SK-N-SH (cell line): ENCODE data around the gene FAM151B. TPM values are rescaled to one million over a fixed set of nuclear protein-coding genes. Genes with fewer than 3 reads are reported as not detected.

Experiments
- CTCF ChIA-PET: fragments of 300-600, 350-600 bp; formaldehyde crosslinking; extraction: SDS; loops from one replicate; lab custom pipeline; 2021; lab: Yijun Ruan, JAX
- POLR2A ChIA-PET: fragments of 350-600 bp; sonication (Branson Sonifier 250); formaldehyde crosslinking; extraction: SDS; loops from one replicate; lab custom pipeline; 2020; ENCODE audit warnings: antibody characterized with exemption, inconsistent platforms; lab: Yijun Ruan, JAX
- DNase-seq: peaks from one replicate; pipeline ENCODE4 v3.0.0; 2012
- H2AFZ ChIP-seq: fragments of 200-600 bp; sonication (generic); 2 replicates; pipeline ENCODE4 v1.8.1; 2016; ENCODE audit warnings: antibody characterized with exemption, mild to moderate bottlenecking, low read depth
- H3F3A ChIP-seq: fragments of 200-600 bp; sonication (generic); replicated peaks from 2 replicates; pipeline ENCODE3; 2016; ENCODE audit warnings: antibody characterized with exemption, mild to moderate bottlenecking; ENCODE audit not compliant: insufficient read depth
- H3K27ac ChIP-seq, 2 experiments: fragments of 200-500 bp in 1 of 2; fragments of 200-600 bp in 1 of 2; sonication (Bioruptor generic) in 1 of 2; sonication (generic), shearing (Covaris generic) in 1 of 2; 2 replicates each; pipeline versions ENCODE4 v1.5.1 to v1.6.1; 2014 to 2016; ENCODE audit warnings: low read depth in 2 of 2, inconsistent platforms in 1 of 2, low read length in 1 of 2, mild to moderate bottlenecking in 1 of 2, mixed read lengths in 1 of 2
- H3K27me3 ChIP-seq: fragments of 200-600 bp; sonication (generic), shearing (Covaris generic); 2 replicates; pipeline ENCODE4 v1.6.1; 2016; ENCODE audit warnings: mixed run types; ENCODE audit not compliant: insufficient read depth
- H3K36me3 ChIP-seq, 2 experiments: fragments of 200-500 bp in 1 of 2; fragments of 200-600 bp in 1 of 2; sonication (Bioruptor generic) in 1 of 2; sonication (generic) in 1 of 2; replicated peaks in 1 of 2; 2 replicates each; pipeline versions ENCODE3 to v1.5.1; 2014 to 2016; ENCODE audit warnings: low read length in 1 of 2, mild to moderate bottlenecking in 1 of 2; ENCODE audit not compliant: insufficient read depth in 2 of 2, control insufficient read depth in 1 of 2
- H3K4me1 ChIP-seq, 2 experiments: fragments of 200-500 bp in 1 of 2; fragments of 200-600 bp in 1 of 2; sonication (Bioruptor generic) in 1 of 2; sonication (generic), shearing (Covaris generic) in 1 of 2; 2 replicates each; pipeline versions ENCODE4 v1.5.1 to v1.6.1; 2014 to 2016; ENCODE audit warnings: low read depth in 1 of 2, low read length in 1 of 2, mixed run types in 1 of 2; ENCODE audit not compliant: insufficient read depth in 2 of 2, control insufficient read depth in 1 of 2
- H3K4me2 ChIP-seq: fragments of 200-600 bp; sonication (generic), shearing (Covaris generic); 2 replicates; pipeline ENCODE4 v1.6.1; 2017; ENCODE audit warnings: mixed run types
- H3K4me3 ChIP-seq, 2 experiments: fragments of 200-500 bp in 1 of 2; fragments of 200-600 bp in 1 of 2; sonication (Bioruptor generic) in 1 of 2; sonication (generic), shearing (Covaris generic) in 1 of 2; 2 replicates each; pipeline versions ENCODE4 v1.5.1 to v1.8.1; 2014 to 2016; ENCODE audit warnings: low read depth in 2 of 2, inconsistent platforms in 1 of 2, low read length in 1 of 2, mild to moderate bottlenecking in 1 of 2, mixed read lengths in 1 of 2, moderate library complexity in 1 of 2
- H3K79me2 ChIP-seq: fragments of 200-600 bp; sonication (generic); 2 replicates; pipeline ENCODE4 v1.8.1; 2017; ENCODE audit warnings: mild to moderate bottlenecking; ENCODE audit not compliant: insufficient read depth
- H3K9ac ChIP-seq: fragments of 200-600 bp; sonication (generic); 2 replicates; pipeline ENCODE4 v1.6.1; 2017; ENCODE audit warnings: mixed run types
- H3K9me2 ChIP-seq: fragments of 200-600 bp; sonication (generic); 2 replicates; pipeline ENCODE4 v1.6.1; 2017; ENCODE audit warnings: mixed run types
- H3K9me3 ChIP-seq: fragments of 200-600 bp; sonication (generic); 2 replicates; pipeline ENCODE4 v1.6.1; 2017; ENCODE audit warnings: mixed run types, mild to moderate bottlenecking, moderate library complexity
- H4K20me1 ChIP-seq: fragments of 200-600 bp; sonication (generic); 2 replicates; pipeline ENCODE4 v1.6.1; 2017; ENCODE audit warnings: mild to moderate bottlenecking, mixed run types; ENCODE audit not compliant: insufficient read depth
- EZH2phosphoT487 ChIP-seq: fragments of 200-600 bp; sonication (generic); IDR thresholded peaks from 2 replicates; pipeline ENCODE4 v1.6.1; 2017; ENCODE audit warnings: low read depth, mixed run types, mild to moderate bottlenecking, antibody characterized with exemption, moderate library complexity, borderline replicate concordance
- FOXJ3 ChIP-seq: sonication (generic); formaldehyde crosslinking; IDR thresholded peaks from 2 replicates; pipeline ENCODE4 v1.5.1; 2020; ENCODE audit warnings: mild to moderate bottlenecking, missing genetic modification reagents
- GATA2 ChIP-seq: sonication (generic); formaldehyde crosslinking; IDR thresholded peaks from 2 replicates; pipeline ENCODE4 v1.5.0; 2020; ENCODE audit warnings: mild to moderate bottlenecking, missing genetic modification reagents
- MEF2A ChIP-seq: IDR thresholded peaks from 2 replicates; pipeline ENCODE4 v1.4.0; 2012; ENCODE audit warnings: low read depth, borderline replicate concordance
- MXI1 ChIP-seq: IDR thresholded peaks from 2 replicates; pipeline ENCODE4 v1.6.1; 2012; ENCODE audit warnings: mild to moderate bottlenecking, low read depth, low read length, improper control_type of control experiment
- NFIC ChIP-seq: IDR thresholded peaks from 2 replicates; pipeline ENCODE4 v1.4.0; 2012; ENCODE audit warnings: borderline replicate concordance
- POLR2AphosphoS5 ChIP-seq: IDR thresholded peaks from 2 replicates; pipeline ENCODE4 v1.6.1; 2012; ENCODE audit warnings: low read depth, low read length
- RCOR1 ChIP-seq: fragments of 150-350 bp; IDR thresholded peaks from 2 replicates; pipeline ENCODE4 v1.6.1; 2017; ENCODE audit warnings: antibody characterized with exemption, low read length
- RFX5 ChIP-seq: IDR thresholded peaks from 2 replicates; pipeline ENCODE4 v1.6.1; 2012; ENCODE audit warnings: mild to moderate bottlenecking, improper control_type of control experiment, low read length
- SIN3A ChIP-seq: IDR thresholded peaks from 2 replicates; pipeline ENCODE4 v1.6.1; 2012; ENCODE audit warnings: low read depth, mild to moderate bottlenecking, low read length, moderate library complexity, borderline replicate concordance
- SMC3 ChIP-seq: IDR thresholded peaks from 2 replicates; pipeline ENCODE4 v1.6.1; 2012; ENCODE audit warnings: low read depth, low read length, improper control_type of control experiment
- TAF1 ChIP-seq: IDR thresholded peaks from 2 replicates; pipeline ENCODE4 v1.6.1; 2012; ENCODE audit warnings: low read depth, mild to moderate bottlenecking, low read length, moderate library complexity, borderline replicate concordance
- TCF12 ChIP-seq: IDR thresholded peaks from 2 replicates; pipeline ENCODE4 v1.4.0; 2012
- TEAD4 ChIP-seq: IDR thresholded peaks from 2 replicates; pipeline ENCODE4 v1.4.0; 2012; ENCODE audit warnings: mild to moderate bottlenecking, borderline replicate concordance; ENCODE audit not compliant: insufficient read depth
- YY1 ChIP-seq: IDR thresholded peaks from 2 replicates; pipeline ENCODE4 v1.4.0; 2012; ENCODE audit warnings: low read depth, mild to moderate bottlenecking
- WGBS: methylation state at CpG from one replicate; pipeline ENCODE4 v1.1.6; 2017; ENCODE audit warnings: low lambda C conversion rate; 5-methylcytosine and 5-hydroxymethylcytosine counted together
- polyA plus RNA-seq, 3 experiments: library from polyadenylated mRNA; depleted of rRNA; stranded (reverse); fragments of >200 nt; gene quantifications; 2 replicates each; pipeline ENCODE4 v1.2.3, GENCODE V29; 2012
- TF ChIP-seq, protein P1 (sequence below): fragments of 150-350 bp; IDR thresholded peaks from 2 replicates; pipeline ENCODE4 v1.6.1; 2017; ENCODE audit warnings: antibody characterized with exemption, low read length, low read depth, borderline replicate concordance
- TF ChIP-seq, protein P2 (sequence below): IDR thresholded peaks from 2 replicates; pipeline ENCODE4; 2012
- TF ChIP-seq, protein P3 (sequence below): fragments of 150-350 bp; IDR thresholded peaks from 2 replicates; pipeline ENCODE4 v1.6.1; 2016; ENCODE audit warnings: mild to moderate bottlenecking, low read depth, low read length
- TF ChIP-seq, protein P4 (sequence below): IDR thresholded peaks from 2 replicates; pipeline ENCODE4 v1.4.0; 2012; ENCODE audit warnings: low read depth, borderline replicate concordance

The FAM151B gene
- polyA plus RNA-seq, 1 of the 3 experiments (the other 2 are of a cell fraction) = 1.2 TPM

DNA sequence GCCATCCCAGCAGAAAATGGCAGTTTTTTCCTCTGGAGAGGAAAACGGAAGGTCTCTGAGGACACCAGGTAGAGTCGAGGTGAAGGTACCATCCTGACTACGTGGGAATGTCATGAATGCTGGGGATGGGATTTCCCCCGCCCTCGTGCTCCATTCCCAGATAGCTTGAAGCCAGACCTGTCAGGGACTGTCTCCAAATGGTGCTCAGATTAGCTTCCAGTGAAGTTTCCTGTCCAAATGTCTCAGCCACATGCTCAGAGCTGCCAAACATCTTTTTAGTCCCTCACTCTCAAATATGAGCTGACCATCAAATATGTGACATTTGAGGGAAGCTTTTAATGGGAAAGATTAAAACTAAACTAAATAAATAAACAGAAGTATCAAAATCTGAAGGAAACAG lies 89.8 kb downstream of the FAM151B start:
- CTCF ChIA-PET = no interaction called here
- Histone ChIP-seq H3K4me1 (no peaks in the 10 kb centered on the region), H3K9me3 (no peaks in the 10 kb centered on the region), H3K4me3 (no peak overlapping the region), H3K36me3 (no peaks in the 10 kb centered on the region), H3K9me2 (no peaks in the 10 kb centered on the region), H3K9ac (no peak overlapping the region), H3K27ac (no peak overlapping the region), H3F3A (no peaks in the 10 kb centered on the region), H3K27me3 (no peaks in the 10 kb centered on the region), H2AFZ (no peak overlapping the region), H4K20me1 (no peaks in the 10 kb centered on the region), H3K79me2 (no peaks in the 10 kb centered on the region), H3K4me2 (no peak overlapping the region)
- DNase-seq = no peak
- WGBS = 31% methylated on average over 5 of the region's 5 CpGs
- no peak for TF ChIP-seq SIN3A
- TF ChIP-seq, protein P1, sequence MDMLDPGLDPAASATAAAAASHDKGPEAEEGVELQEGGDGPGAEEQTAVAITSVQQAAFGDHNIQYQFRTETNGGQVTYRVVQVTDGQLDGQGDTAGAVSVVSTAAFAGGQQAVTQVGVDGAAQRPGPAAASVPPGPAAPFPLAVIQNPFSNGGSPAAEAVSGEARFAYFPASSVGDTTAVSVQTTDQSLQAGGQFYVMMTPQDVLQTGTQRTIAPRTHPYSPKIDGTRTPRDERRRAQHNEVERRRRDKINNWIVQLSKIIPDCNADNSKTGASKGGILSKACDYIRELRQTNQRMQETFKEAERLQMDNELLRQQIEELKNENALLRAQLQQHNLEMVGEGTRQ = no peak
- TF ChIP-seq SMC3 = no peak
- TF ChIP-seq MXI1 = no peak
- no peak for TF ChIP-seq NFIC
- no peak for TF ChIP-seq RFX5
- TF ChIP-seq MEF2A = no peak
- no peak for TF ChIP-seq GATA2 (CRISPR knock-in tag)
- TF ChIP-seq, protein P2, sequence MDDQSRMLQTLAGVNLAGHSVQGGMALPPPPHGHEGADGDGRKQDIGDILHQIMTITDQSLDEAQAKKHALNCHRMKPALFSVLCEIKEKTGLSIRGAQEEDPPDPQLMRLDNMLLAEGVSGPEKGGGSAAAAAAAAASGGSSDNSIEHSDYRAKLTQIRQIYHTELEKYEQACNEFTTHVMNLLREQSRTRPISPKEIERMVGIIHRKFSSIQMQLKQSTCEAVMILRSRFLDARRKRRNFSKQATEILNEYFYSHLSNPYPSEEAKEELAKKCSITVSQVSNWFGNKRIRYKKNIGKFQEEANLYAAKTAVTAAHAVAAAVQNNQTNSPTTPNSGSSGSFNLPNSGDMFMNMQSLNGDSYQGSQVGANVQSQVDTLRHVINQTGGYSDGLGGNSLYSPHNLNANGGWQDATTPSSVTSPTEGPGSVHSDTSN = no peak
- no peak for TF ChIP-seq EZH2phosphoT487
- no peak for TF ChIP-seq FOXJ3
- TF ChIP-seq POLR2AphosphoS5 = no peak
- TF ChIP-seq, protein P3, sequence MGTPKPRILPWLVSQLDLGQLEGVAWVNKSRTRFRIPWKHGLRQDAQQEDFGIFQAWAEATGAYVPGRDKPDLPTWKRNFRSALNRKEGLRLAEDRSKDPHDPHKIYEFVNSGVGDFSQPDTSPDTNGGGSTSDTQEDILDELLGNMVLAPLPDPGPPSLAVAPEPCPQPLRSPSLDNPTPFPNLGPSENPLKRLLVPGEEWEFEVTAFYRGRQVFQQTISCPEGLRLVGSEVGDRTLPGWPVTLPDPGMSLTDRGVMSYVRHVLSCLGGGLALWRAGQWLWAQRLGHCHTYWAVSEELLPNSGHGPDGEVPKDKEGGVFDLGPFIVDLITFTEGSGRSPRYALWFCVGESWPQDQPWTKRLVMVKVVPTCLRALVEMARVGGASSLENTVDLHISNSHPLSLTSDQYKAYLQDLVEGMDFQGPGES = no peak
- TF ChIP-seq TEAD4 = no peak
- no peak for TF ChIP-seq RCOR1
- TF ChIP-seq, protein P4, sequence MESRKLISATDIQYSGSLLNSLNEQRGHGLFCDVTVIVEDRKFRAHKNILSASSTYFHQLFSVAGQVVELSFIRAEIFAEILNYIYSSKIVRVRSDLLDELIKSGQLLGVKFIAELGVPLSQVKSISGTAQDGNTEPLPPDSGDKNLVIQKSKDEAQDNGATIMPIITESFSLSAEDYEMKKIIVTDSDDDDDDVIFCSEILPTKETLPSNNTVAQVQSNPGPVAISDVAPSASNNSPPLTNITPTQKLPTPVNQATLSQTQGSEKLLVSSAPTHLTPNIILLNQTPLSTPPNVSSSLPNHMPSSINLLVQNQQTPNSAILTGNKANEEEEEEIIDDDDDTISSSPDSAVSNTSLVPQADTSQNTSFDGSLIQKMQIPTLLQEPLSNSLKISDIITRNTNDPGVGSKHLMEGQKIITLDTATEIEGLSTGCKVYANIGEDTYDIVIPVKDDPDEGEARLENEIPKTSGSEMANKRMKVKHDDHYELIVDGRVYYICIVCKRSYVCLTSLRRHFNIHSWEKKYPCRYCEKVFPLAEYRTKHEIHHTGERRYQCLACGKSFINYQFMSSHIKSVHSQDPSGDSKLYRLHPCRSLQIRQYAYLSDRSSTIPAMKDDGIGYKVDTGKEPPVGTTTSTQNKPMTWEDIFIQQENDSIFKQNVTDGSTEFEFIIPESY = no peak
- TF ChIP-seq TAF1 = no peak
- TF ChIP-seq TCF12 = no peak
- no peak for TF ChIP-seq YY1
- POLR2A ChIA-PET = no interaction called here
